H1 (cell line): Measurements from ENCODE around the gene FIP1L1.

Experiments used
- HDAC6 ChIP-seq: IDR thresholded peaks from one replicate; pipeline ENCODE4 v1.7.1; 2012; ENCODE audit warnings: low read depth, mild to moderate bottlenecking, inconsistent platforms, low read length, moderate library complexity
- POLR2A ChIP-seq, 2 experiments: IDR thresholded peaks; 1 replicate in 1 of 2; 2 replicates in 1 of 2; pipeline ENCODE4 v1.6.1; 2011; ENCODE audit warnings: low read depth in 2 of 2, low read length in 2 of 2, mild to moderate bottlenecking in 2 of 2; ENCODE audit errors: control extremely low read depth in 1 of 2
- RFX5 ChIP-seq: IDR thresholded peaks from 2 replicates; pipeline ENCODE4 v1.6.1; 2011; ENCODE audit warnings: low read depth, low read length, improper control_type of control experiment, borderline replicate concordance
- SAP30 ChIP-seq: fragments of 300-600 bp; sonication (generic); IDR thresholded peaks from 2 replicates; pipeline ENCODE4 v1.7.1; 2012; ENCODE audit warnings: low read length, moderate library complexity, mild to moderate bottlenecking, inconsistent platforms; ENCODE audit not compliant: insufficient read depth, insufficient replicate concordance
- SP1 ChIP-seq: IDR thresholded peaks from 2 replicates; pipeline ENCODE4 v1.6.1; 2011; ENCODE audit warnings: low read depth, low read length
- TF ChIP-seq, protein P1 (sequence below), 3 experiments: IDR thresholded peaks; 1 replicate in 2 of 3; 2 replicates in 1 of 3; pipeline versions ENCODE4 v1.5.1 to v1.6.1; 2011; ENCODE audit warnings: low read length in 3 of 3, mild to moderate bottlenecking in 3 of 3, inconsistent platforms in 2 of 3, low read depth in 1 of 3, moderate library complexity in 1 of 3; ENCODE audit not compliant: insufficient read depth in 1 of 3; ENCODE audit errors: control extremely low read depth in 1 of 3

DNA sequence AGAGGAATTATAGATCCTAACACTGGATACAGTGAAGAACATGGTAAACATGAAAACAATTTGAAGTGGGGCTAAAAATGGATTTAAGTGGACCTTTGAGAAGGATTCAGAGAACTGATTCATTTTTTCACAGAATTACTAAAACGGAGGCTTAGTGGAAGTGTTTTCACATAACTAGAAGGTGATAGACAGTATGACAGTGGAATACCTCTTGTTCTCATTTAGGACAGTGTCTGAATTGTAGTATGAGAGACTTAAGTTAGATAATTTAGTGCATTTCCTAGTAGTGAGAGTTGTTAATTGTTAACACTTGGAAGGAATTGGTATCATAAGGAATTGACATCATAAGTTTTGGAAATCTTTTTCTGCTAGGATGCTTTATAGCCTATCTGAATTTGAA lies 64.1 kb downstream of the FIP1L1 start:
- TF ChIP-seq, protein P1, sequence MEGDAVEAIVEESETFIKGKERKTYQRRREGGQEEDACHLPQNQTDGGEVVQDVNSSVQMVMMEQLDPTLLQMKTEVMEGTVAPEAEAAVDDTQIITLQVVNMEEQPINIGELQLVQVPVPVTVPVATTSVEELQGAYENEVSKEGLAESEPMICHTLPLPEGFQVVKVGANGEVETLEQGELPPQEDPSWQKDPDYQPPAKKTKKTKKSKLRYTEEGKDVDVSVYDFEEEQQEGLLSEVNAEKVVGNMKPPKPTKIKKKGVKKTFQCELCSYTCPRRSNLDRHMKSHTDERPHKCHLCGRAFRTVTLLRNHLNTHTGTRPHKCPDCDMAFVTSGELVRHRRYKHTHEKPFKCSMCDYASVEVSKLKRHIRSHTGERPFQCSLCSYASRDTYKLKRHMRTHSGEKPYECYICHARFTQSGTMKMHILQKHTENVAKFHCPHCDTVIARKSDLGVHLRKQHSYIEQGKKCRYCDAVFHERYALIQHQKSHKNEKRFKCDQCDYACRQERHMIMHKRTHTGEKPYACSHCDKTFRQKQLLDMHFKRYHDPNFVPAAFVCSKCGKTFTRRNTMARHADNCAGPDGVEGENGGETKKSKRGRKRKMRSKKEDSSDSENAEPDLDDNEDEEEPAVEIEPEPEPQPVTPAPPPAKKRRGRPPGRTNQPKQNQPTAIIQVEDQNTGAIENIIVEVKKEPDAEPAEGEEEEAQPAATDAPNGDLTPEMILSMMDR (IDR thresholded peaks at IDR 0.05; ENCODE audit: control extremely low read depth in 1 of 3, insufficient read depth in 1 of 3, low read depth in 1 of 3, low read length in 3 of 3) = no peak
- TF ChIP-seq RFX5 = no peak
- no peak for TF ChIP-seq SAP30
- no peak for TF ChIP-seq SP1
- TF ChIP-seq HDAC6 = no peak
- no peak for TF ChIP-seq POLR2A (IDR thresholded peaks at IDR 0.05; ENCODE audit: control extremely low read depth in 1 of 2, low read depth in 2 of 2, low read length in 2 of 2)
